HCT116 (cell line): ENCODE data around the gene PAQR4. TPM values are rescaled to one million over a fixed set of nuclear protein-coding genes. Genes with fewer than 3 reads are reported as not detected.
A peak's percentile ranks its signal among the peaks of the same experiment; 100 is the strongest.

Experiments used
- ATAC-seq: fragments of 200-7000 bp; cut with Tn5 transposase; 2 replicates; pipeline ENCODE4 v1.9.1; 2020; ENCODE audit warnings: mild to moderate bottlenecking, moderate library complexity
- BruUV-seq: library from RNA; stranded (reverse); fragments of 400-500 nt; replicated peaks from 2 replicates; lab custom pipeline; 2021; lab: Mats Ljungman, UMichigan
- CTCF ChIA-PET: fragments of 300-600 bp; sonication (Branson Sonifier 250); formaldehyde crosslinking; loops from one replicate; lab custom pipeline; 2021; ENCODE audit warnings: antibody characterized with exemption; lab: Charles Lee
- POLR2A ChIA-PET: fragments of 300-600, 350-600 bp; sonication (Branson Sonifier 250); formaldehyde crosslinking; loops from one replicate; lab custom pipeline; 2021; ENCODE audit warnings: antibody characterized with exemption; lab: Charles Lee
- RAD21 ChIA-PET, 2 experiments: fragments of 300-600 bp; sonication (Branson Sonifier 250); formaldehyde crosslinking; loops; one replicate each; lab custom pipeline; 2023; ENCODE audit warnings: low total read pairs in 2 of 2; ENCODE audit not compliant: uncharacterized antibody in 2 of 2, unreplicated experiment in 2 of 2, low non-redundant PET in 1 of 2; lab: Charles Lee
- DNase-seq: peaks from one replicate; pipeline ENCODE4 v3.0.0-alpha.2; 2010; ENCODE audit warnings: low read depth, low spot score
- H2AFZ ChIP-seq: fragments of 200-600 bp; shearing (Covaris generic), sonication (generic); 2 replicates; pipeline ENCODE4 v1.6.1; 2017; ENCODE audit warnings: low read depth, mixed run types, mixed read lengths, antibody characterized with exemption, low read length; ENCODE audit not compliant: poor library complexity, severe bottlenecking
- H3K27ac ChIP-seq: 2 replicates; pipeline ENCODE4 v1.5.1; 2012; ENCODE audit warnings: low read depth, low read length
- H3K27me3 ChIP-seq: fragments of 200-600 bp; sonication (generic); 2 replicates; pipeline ENCODE4 v1.6.1; 2016; ENCODE audit warnings: mixed run types, low read length, mixed read lengths; ENCODE audit not compliant: insufficient read depth
- H3K36me3 ChIP-seq, 2 experiments: fragments of 200-500 bp in 1 of 2; fragments of 200-600 bp in 1 of 2; sonication (Bioruptor generic) in 1 of 2; sonication (generic) in 1 of 2; 2 replicates each; pipeline versions ENCODE4 v1.5.1 to v1.6.1; 2014 to 2016; ENCODE audit warnings: low read length in 2 of 2, inconsistent platforms in 1 of 2, mixed read lengths in 1 of 2, mixed run types in 1 of 2; ENCODE audit not compliant: insufficient read depth in 2 of 2, control insufficient read depth in 1 of 2
- H3K4me1 ChIP-seq, 2 experiments: fragments of 200-600 bp in 1 of 2; sonication (generic) in 1 of 2; 2 replicates each; pipeline versions ENCODE4 v1.5.1 to v1.6.1; 2012 to 2017; ENCODE audit warnings: low read length in 2 of 2, inconsistent platforms in 1 of 2, mild to moderate bottlenecking in 1 of 2, mixed read lengths in 1 of 2, mixed run types in 1 of 2, moderate library complexity in 1 of 2; ENCODE audit not compliant: insufficient read depth in 2 of 2, control insufficient read depth in 1 of 2
- H3K4me2 ChIP-seq: fragments of 200-600 bp; sonication (generic); 2 replicates; pipeline ENCODE4 v1.6.1; 2017; ENCODE audit warnings: mixed run types, low read length, mixed read lengths
- H3K4me3 ChIP-seq, 2 experiments: fragments of 200-600 bp in 1 of 2; sonication (generic) in 1 of 2; replicated peaks in 1 of 2; 2 replicates each; pipeline ENCODE4 v1.5.1; 2011 to 2016; ENCODE audit warnings: low read length in 2 of 2, control low read depth in 1 of 2, low read depth in 1 of 2, mild to moderate bottlenecking in 1 of 2, mixed read lengths in 1 of 2, mixed run types in 1 of 2
- H3K79me2 ChIP-seq: fragments of 200-600 bp; sonication (generic); 2 replicates; pipeline ENCODE4 v1.6.1; 2017; ENCODE audit warnings: mild to moderate bottlenecking, mixed run types, low read length, moderate library complexity, mixed read lengths; ENCODE audit not compliant: insufficient read depth
- H3K9ac ChIP-seq: fragments of 200-600 bp; sonication (generic); 2 replicates; pipeline ENCODE4 v1.6.1; 2016; ENCODE audit warnings: low read length, mixed read lengths
- H3K9me2 ChIP-seq: fragments of 200-600 bp; sonication (generic), shearing (Covaris generic); 2 replicates; pipeline ENCODE4 v1.6.1; 2017; ENCODE audit warnings: mixed run types, mild to moderate bottlenecking, moderate library complexity; ENCODE audit not compliant: insufficient read depth
- H3K9me3 ChIP-seq, 2 experiments: fragments of 200-500 bp in 1 of 2; fragments of 200-600 bp in 1 of 2; sonication (Bioruptor generic) in 1 of 2; sonication (generic) in 1 of 2; 2 replicates each; pipeline ENCODE4 v1.6.1; 2014 to 2017; ENCODE audit warnings: low read length in 2 of 2, mixed read lengths in 2 of 2, inconsistent platforms in 1 of 2, low read depth in 1 of 2, mild to moderate bottlenecking in 1 of 2, mixed run types in 1 of 2, moderate library complexity in 1 of 2; ENCODE audit not compliant: control insufficient read depth in 1 of 2, insufficient read depth in 1 of 2
- H4K20me1 ChIP-seq: fragments of 200-600 bp; sonication (generic), shearing (Covaris generic); 2 replicates; pipeline ENCODE4 v1.6.1; 2017; ENCODE audit warnings: mixed run types, mild to moderate bottlenecking, moderate library complexity; ENCODE audit not compliant: insufficient read depth
- POLR2AphosphoS5 ChIP-seq: IDR thresholded peaks from 2 replicates; pipeline ENCODE4 v1.6.1; 2011; ENCODE audit warnings: mild to moderate bottlenecking, low read depth, low read length, moderate library complexity
- TCF7L2 ChIP-seq: IDR thresholded peaks from 2 replicates; pipeline ENCODE4 v1.7.0; 2011; ENCODE audit warnings: borderline replicate concordance, inconsistent platforms; ENCODE audit not compliant: insufficient read depth, insufficient read length; ENCODE audit errors: extremely low read depth
- intact Hi-C: fragments of 100-400 bp; cut with micrococcal nuclease; formaldehyde crosslinking; loops from 2 replicates; pipeline ENCODE4 v1.10.0; 2022
- total RNA-seq: library from RNA; stranded (reverse); gene quantifications from one replicate; pipeline ENCODE4 v1.2.1, GENCODE V29; 2021; ENCODE audit not compliant: unreplicated experiment
- TF ChIP-seq, protein P1 (sequence below): IDR thresholded peaks from 2 replicates; pipeline ENCODE4 v1.6.1; 2011; ENCODE audit warnings: mild to moderate bottlenecking, low read length, moderate library complexity; ENCODE audit not compliant: insufficient replicate concordance; ENCODE audit errors: extremely low read depth

PAQR4 gene
- total RNA-seq, 1 experiment from 2014 or later: 45.6 TPM

DNA sequence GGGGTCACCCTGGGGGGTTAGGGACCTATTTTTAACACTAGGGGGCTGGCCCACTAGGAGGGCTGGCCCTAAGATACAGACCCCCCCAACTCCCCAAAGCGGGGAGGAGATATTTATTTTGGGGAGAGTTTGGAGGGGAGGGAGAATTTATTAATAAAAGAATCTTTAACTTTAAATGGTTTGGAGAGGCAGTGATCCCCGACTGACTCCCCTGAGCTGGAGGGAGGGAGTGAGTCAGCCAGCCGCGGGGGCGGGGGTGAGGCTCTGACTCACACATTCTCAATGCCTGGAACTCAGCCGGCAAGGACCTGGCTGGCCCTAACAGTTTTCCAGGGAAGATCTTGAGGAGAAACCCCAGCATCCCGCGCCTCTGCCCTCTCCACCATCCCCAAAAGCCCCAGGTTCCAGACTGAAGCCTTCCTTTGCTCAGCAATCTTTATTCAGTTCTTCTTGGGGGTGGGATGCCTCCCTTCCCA is 53.1 kb downstream of the PAQR4 start:
- ChIA-PET CTCF (interaction anchor here (1.7 to 6.1 kb wide), 4 partner anchors 9 to 39 kb away, joined by 5 to 39 read pairs (median 13); no protein-coding TSS in a partner anchor), RAD21 (no interaction called here), POLR2A (interaction anchor here (1.3 to 8.2 kb wide), 12 partner anchors 8 to 867 kb away, joined by 4 to 188 read pairs (median 6); partner anchors contain the start of genes KREMEN2, PAQR4 and TRAF7)
- Histone ChIP-seq H3K36me3 (peaks cover 8 to 30% of the 10 kb centered on the region in 2 experiments; a peak in 2 of 4 replicates), H4K20me1 (no peaks in the 10 kb centered on the region), H3K9me2 (no peaks in the 10 kb centered on the region), H3K4me1 (peaks cover 27 to 59% of the 10 kb centered on the region in 2 experiments), H3K79me2 (peaks cover 26% of the 10 kb centered on the region; the same call in 1 of the 2 replicates), H3K27me3 (no peaks in the 10 kb centered on the region), H3K4me2 (peak overlapping the region; percentile 86), H3K9me3 (no peaks in the 10 kb centered on the region), H3K9ac (peak overlapping the region; percentile 99), H2AFZ (no peak overlapping the region), H3K4me3 (peak overlapping the region; percentile 94 to 95), H3K27ac (peak overlapping the region; percentile 100)
- BruUV-seq: no TSS peak
- peak; percentile 82 for DNase-seq
- intact Hi-C loops: loop anchor here (5.0 kb wide), 2 partner anchors 40 to 865 kb away; partner anchors contain the start of genes PKMYT1 and TRAF7
- TF ChIP-seq, protein P1, sequence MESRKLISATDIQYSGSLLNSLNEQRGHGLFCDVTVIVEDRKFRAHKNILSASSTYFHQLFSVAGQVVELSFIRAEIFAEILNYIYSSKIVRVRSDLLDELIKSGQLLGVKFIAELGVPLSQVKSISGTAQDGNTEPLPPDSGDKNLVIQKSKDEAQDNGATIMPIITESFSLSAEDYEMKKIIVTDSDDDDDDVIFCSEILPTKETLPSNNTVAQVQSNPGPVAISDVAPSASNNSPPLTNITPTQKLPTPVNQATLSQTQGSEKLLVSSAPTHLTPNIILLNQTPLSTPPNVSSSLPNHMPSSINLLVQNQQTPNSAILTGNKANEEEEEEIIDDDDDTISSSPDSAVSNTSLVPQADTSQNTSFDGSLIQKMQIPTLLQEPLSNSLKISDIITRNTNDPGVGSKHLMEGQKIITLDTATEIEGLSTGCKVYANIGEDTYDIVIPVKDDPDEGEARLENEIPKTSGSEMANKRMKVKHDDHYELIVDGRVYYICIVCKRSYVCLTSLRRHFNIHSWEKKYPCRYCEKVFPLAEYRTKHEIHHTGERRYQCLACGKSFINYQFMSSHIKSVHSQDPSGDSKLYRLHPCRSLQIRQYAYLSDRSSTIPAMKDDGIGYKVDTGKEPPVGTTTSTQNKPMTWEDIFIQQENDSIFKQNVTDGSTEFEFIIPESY: peak; percentile 11
- TF ChIP-seq TCF7L2 (no peak), POLR2AphosphoS5 (peak; percentile 63)
- ATAC-seq: peak; percentile 20
